GM21825 (cell line): ENCODE data around the gene GABRG1.

Source experiments
- ATAC-seq: cut with Tn5 transposase; IDR thresholded peaks from one replicate; pipeline ENCODE4 v1.9.1; 2021; ENCODE audit warnings: mild to moderate bottlenecking, moderate library complexity; ENCODE audit not compliant: unreplicated experiment

Gene GABRG1

GRCh38 chr4:46123913-46124755, at the start of gene GABRG1:
TSS of gene GABRG1 (minus strand) at chr4:46124054. CDS start at chr4:46123913, 141 bp downstream.
- no peak for ATAC-seq

- no peak for ATAC-seq
Observed at GRCh38 chr4:46146993-46147392, 23.1 kb upstream of the GABRG1 start.

GRCh38 chr4:46131498-46132057, 7.7 kb upstream of the GABRG1 start:
- ATAC-seq: no peak

GRCh38 chr4:46124773-46125413, 1.0 kb upstream of the GABRG1 start:
- ATAC-seq: no peak

- ATAC-seq: no peak
Observed at GRCh38 chr4:46081674-46082073, 42.2 kb downstream of the GABRG1 start.

- no peak for ATAC-seq
Observed at GRCh38 chr4:46081248-46081647, 42.6 kb downstream of the GABRG1 start.

GRCh38 chr4:46073778-46074177, 50.1 kb downstream of the GABRG1 start:
- ATAC-seq: no peak

- no peak for ATAC-seq
Observed at GRCh38 chr4:46051392-46051791, 72.5 kb downstream of the GABRG1 start.

GRCh38 chr4:46032056-46032455, 91.8 kb downstream of the GABRG1 start:
- no peak for ATAC-seq

GRCh38 chr4:46016306-46016705, 107.5 kb downstream of the GABRG1 start:
- no peak for ATAC-seq

GRCh38 chr4:45992728-45993127, 131.1 kb downstream of the GABRG1 start:
- no peak for ATAC-seq

- no peak for ATAC-seq
Observed at GRCh38 chr4:45989775-45990174, 134.1 kb downstream of the GABRG1 start.

GRCh38 chr4:45987858-45988257, 136.0 kb downstream of the GABRG1 start:
- no peak for ATAC-seq
